GM19035 (cell line): ENCODE measurements around the gene SYS1.

Source experiments
- ATAC-seq: cut with Tn5 transposase; IDR thresholded peaks from one replicate; pipeline ENCODE4 v1.9.1; 2021; ENCODE audit not compliant: unreplicated experiment

SYS1 gene

DNA sequence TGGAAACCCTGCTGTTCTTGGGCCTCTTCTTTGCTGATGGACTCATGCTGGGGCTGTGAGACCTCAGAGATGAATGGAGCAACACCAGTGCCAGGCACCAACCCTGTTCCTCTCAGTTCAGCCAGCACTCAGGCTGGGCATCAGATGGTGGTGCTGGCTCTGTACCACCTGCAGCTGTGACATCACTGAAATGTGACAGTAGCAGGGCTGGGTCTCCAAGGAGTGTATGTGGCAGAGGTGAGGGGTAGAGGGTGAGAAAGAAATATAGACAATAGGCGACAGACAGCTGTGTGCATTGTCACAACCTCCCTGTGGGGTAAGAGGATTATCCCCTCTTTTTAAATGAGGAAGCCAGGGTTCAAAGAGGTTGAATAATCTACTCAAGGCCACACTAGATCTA is 15.2 kb downstream of the SYS1 start, which contains the start of gene TP53TG5:
Gene TP53TG5, minus strand, starts transcription at position 135 of the 400 bp plus-strand sequence. Its CDS starts 89 bp downstream, at position 46.
- ATAC-seq, result no peak

DNA sequence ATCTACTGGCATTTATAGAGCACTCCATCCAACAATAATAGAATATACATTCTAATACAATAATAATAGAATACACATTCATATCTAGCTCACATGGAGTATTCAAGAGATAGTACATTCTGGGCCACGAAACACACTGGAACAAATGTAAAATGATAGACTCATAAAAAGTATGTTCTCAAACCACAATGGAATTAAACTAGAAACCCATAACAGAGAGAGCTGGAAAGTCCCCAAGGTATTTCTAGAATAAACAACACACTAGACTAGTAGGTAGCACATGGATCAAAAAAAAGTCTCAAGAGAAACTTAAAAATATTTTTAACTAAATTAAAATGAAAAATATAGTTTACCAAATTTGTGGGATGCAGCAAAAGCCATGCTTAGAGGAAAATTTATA is 24.3 kb downstream of the SYS1 start:
- no peak for ATAC-seq

DNA sequence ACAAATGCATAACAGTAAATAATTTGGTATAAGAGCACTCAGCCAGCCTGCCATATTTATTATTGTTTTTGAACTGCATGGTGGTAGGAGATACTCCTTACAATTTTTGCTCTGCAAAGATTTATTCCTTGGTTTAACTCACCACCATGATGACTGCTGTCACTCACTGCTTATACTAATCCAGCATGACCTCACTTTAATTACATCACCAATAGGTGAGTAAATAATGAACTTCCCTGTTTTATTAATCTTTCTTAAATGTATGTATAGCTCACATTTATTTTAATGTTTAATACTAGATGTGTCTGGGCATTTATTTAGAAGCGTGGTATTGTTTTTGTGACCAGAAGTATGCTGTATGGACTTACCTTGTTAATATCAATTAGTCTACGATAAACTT is 28.0 kb downstream of the SYS1 start:
- ATAC-seq, result no peak

DNA sequence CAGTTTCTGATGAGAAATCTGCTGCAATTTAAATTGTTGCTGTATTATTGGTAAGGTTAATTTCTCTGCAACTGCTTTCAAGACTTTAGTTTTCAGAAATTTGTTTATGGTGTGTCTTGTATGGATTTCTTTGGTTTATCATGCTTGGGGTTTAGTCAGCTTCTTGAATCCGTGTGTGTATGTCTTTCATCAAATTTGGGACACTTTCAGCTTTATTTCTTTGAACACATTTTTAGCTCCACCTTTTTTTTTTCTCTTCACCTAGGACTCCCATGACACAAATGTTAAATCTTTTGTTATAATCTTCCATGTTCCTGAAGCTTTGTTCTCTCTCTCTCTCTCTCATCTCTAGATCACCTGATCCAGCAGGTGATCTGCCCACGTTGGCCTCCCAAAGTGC is 28.6 kb downstream of the SYS1 start:
- no peak for ATAC-seq

DNA sequence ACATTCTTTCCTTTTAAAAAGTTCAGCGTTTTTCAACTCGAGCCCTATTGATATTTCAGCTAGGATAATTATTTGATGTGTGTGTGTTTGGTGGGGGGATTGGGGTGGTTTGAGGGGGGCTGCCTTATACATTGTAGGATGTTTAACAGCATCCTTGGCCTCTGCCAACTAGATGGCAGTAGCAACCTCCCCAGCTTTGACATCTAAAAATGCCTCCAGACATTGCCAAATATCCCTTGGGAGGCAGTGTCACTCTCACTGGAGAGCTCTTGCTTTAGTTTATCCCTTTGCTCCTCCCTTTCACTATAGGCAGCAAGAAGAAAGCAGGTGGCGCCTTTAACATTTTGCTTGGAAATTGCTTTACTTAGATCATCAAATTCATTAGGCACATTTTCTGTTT is 29.8 kb downstream of the SYS1 start:
- ATAC-seq, result no peak

DNA sequence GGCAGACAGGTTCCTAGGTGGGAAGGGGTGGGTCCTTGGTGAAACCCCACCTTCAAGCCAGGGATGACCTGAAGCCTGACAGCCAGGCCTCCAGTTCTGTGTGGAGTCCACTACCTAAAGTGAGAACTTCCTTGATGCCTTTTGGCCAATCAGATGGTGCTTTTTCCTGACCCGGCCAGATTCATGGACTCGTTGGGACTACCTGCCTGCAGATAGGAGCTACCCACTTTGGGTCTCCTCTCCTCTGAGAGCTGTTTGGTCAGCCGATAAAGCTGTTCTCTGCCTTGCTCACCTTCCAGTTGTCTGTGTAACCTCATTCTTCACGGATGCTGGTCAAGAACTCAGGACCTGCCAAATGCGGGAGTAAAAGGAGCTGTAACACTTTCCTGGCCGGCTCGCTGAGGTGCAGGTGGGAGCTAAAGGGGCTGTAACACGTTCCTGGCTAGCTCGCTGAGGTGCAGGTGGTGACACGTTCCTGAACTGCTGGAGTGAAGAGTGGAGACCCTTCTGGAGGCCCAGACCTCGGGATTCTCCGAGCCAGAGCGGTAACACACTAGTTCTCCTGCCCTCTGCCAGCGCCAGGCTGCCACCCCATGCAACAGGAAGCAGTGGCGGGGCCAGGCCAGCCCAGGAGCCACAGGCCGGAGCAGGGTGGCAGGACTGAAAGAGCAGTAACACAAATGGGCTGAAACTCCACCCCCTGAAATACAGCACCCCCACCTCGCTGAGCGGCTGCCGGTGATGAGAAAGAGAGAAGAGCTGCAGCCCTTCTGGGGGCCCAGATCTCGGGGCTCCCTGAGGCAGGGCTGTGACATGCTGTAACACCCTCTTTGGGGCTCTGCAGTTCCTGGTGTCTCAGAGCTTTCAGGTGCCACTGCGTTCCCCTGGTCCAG is 31.5 kb downstream of the SYS1 start:
- ATAC-seq, result no peak

DNA sequence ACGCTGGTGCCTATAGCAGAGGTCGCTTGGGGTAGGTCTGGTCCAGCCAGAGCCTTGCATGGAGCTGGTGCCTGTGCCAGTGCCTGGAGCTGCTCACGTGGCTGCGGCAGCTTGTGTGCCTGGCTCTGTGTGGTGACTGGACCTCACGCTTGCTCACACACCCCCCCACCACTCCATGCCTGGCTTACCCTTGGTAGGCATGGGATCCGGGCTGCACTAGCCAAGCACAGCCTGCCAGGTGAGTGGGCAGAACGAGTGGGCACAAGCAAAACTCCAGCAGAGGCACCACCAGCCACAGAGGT is 32.1 kb downstream of the SYS1 start:
- no peak for ATAC-seq

DNA sequence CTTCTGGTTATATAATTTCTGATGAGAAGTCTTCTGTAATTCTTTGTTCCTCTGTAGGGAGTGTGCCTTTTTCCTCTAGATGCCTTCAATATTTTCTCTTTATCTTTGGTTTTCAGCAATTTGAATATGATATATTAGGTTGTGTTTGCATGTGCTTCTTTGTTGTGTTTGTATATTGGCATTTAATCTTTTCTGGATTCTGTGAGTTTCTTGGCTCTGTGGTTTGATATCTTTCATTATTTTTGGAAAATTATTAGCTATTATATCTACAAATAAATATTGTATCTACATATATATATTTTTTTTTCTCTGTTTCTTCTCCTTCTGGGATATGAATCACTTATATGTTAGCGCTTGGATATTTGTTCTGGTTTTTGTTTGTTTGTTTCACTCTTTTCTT is 36.1 kb downstream of the SYS1 start:
- no peak for ATAC-seq

DNA sequence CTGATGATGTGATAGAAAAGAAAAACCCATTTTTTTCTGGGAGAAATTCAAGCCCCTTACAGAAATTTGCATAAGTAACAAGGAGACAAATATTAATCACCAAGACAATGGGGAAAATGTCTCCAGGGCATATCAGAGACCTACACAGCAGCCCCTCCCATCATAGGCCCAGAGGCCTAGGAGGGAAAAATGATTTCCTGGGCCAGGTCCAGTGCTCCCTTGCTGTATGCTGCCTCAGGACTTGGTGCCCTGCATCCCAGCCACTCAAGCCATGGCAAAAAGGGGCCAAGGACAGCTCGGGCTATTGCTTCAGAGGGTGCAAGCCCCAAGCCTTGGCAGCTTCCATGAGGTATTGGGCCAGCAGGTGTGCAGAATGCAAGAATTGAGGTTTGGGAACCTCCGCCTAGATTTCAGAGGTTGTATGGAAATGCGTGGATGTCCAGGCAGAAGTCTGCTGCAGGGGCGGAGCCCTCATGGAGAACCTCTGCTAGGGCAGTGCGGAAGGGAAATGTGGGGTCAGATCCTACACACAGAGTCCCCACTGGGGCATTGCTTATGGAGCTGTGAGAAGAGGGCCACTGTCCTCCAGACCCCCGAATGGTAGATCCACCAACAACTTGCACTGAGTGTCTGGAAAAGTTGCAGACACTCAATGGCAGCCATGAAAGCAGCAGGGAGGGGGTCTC is 37.5 kb downstream of the SYS1 start:
- ATAC-seq, result no peak

DNA sequence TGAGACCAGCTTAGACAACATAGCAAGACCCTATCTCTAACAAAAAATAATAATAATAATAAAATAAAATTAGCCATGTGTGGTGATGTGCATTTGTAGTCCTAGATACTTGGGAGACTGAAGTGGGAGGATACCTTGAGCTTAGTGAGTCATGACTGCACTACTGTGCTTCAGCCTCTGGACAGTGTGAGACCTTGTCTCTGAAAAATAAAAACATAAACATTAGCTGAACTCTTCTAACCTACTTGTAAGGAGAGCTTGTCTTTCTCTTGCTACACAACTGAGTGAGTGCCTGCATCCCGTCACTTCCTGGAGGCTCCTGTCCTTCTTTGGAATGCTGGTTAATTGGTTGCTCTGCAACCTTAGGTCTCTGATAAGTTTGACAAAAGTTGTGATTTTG is 40.0 kb downstream of the SYS1 start:
- no peak for ATAC-seq

DNA sequence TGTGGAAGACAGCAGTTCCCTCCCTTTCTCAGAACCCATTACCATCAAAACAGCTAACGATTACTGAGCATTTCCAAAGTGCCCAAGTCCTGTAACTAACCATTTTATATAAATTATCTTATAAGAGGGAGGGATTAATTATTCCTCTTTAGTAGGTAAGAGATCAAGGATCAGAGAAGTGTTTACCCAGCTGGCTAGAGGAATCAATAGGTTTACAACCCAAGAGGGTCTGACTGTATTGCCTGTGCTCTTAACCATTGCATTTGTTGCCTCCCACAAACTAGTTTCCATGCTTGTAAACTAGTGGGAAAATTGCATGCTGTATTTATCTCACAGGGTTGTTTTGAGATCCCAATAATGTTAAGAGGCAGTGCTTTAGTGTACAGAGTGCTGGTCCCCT is 41.5 kb downstream of the SYS1 start:
- no peak for ATAC-seq

DNA sequence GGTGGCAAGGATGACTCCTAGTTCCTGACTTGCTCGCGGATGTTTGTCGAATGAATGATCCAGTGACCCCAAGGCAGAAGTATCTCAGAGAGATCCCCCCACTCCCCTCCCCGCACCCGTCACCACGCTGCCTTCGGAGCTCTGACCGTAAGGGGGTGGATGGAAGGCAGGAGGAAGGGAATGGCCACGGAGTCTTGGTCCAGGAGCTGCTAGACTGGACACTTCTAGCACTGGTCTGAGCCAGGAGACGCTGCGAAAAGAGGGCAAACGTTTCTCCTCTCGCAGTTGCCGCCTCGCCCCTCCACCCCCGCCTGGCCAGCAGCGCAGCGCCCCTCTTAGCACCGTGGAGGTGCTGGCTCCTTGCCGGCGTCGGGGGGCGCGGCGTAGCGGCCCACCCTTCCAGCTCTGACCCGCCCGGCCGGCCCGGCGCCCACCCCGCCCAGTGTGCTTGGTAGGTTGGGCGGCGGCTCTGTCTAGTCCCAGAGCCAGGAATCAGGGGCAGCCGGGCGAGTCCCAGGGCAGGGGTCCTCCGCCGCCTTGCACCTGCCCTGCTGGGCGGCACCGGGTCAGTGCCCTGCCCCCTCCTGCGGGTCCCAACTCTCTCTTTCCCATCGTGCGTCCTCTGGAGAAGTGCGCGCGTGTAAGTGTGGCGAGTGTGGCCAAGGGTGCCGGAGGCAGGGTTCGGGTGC is 42.8 kb downstream of the SYS1 start:
- ATAC-seq, result no peak

DNA sequence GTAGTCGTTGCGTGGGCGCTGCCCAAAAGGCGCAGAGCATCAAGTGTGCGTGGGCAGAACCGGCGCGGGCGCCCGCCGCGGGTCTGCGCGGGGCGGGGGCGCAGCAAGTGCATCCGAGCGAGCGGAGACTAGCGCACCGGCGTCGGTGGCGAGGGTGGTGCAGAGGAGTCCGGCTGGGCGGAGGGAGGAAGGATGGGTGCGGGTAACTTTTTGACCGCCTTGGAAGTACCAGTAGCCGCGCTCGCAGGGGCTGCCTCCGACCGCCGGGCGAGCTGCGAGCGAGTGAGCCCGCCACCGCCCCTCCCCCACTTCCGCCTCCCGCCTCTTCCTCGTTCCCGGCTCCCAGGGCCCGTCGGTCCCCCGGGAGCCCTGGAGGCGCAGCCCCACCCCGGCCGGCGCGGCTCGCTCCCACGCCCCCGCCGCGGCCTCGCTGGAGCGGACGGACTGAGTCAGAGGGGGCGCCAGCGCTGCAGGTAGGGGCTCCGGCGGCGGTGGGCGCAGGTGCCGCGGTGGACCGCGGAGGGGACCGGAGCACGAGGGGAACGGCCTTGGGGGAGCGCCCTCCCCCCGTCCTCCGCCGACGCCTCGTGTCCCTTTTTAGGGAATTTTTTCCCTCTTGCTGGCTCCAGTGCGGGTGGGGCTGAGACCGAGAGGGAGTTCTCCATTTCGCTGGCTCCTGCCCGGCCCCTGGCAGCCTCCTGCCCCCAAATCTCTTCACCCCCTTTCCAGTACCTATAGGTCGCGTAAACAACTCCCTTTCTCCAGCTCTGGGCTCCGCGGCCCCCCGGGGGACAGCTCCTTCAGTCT is 43.5 kb downstream of the SYS1 start:
- no peak for ATAC-seq

DNA sequence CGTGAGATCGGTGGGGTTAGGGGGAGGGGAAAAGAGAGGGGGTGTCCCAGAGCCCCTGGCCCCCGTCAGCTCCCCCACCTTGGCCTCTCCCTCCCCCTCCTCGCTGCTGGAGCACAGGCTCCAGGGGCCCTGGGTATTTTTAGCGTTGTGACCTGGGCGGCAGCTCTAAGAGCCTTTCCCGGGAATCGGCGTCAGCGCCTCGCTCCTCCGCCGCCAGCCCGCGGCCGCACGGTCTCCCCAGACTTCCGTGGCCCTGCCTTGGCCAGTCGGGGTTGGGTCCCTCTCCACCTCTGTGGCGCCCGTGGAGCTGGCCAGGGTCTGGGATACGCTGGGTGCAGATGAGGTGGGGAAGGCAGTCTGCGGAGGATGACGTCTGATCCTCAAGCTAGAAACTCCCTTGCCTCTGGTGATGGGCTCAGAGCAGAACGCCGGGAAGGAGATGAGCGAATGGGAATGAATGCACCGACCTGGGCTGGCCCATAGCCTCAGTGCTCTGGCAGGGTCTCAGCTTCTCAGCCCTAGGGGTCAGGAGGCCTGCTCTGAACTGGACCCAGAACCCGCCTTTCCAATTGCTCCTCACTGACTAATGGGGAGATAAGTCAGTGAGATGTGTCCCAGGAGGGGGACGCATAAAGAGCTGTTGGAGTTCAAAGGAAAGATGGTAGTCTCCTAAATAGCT is 44.2 kb downstream of the SYS1 start:
- ATAC-seq, result no peak

DNA sequence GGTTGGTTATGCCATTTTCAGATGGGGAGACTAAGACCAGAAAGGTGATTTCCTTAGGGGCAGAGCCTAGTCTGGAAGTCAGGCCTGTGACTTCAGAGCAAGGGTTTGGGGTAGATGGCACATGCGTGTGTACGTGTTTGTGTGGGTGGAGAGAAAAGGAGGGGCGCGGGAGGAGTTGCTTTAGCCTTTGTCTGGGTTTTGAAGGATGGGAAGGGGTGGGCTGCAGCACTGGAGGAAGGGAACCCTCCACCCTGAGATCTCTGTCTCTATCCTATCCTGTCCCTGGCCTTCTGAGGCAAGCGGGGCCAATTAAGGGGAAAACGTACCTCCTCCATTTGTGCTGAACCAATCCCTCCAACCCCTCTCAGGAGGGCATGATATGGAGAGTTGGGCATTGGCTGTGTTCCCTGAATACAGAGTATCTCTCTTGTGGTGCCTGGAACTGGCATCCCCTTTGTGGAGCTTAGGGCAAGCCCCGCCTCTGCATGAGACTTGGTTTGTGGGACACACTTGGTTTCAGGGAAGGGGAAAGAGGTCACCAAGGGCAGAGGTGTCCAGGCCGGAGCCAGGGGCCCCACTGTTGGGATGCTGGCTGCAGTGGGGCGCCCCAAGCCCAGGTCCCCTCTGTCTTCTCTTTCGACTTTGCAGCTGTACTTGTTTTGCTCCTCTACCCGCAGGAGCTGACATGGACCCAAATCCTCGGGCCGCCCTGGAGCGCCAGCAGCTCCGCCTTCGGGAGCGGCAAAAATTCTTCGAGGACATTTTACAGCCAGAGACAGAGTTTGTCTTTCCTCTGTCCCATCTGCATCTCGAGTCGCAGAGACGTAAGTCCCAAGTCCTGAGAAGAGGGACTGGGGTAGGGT is 45.1 kb downstream of the SYS1 start, which contains the start of gene DBNDD2:
Gene DBNDD2, plus strand, starts transcription at position 507 of the 863 bp plus-strand sequence. Its CDS starts 179 bp downstream, at position 686.
- ATAC-seq, result no peak

DNA sequence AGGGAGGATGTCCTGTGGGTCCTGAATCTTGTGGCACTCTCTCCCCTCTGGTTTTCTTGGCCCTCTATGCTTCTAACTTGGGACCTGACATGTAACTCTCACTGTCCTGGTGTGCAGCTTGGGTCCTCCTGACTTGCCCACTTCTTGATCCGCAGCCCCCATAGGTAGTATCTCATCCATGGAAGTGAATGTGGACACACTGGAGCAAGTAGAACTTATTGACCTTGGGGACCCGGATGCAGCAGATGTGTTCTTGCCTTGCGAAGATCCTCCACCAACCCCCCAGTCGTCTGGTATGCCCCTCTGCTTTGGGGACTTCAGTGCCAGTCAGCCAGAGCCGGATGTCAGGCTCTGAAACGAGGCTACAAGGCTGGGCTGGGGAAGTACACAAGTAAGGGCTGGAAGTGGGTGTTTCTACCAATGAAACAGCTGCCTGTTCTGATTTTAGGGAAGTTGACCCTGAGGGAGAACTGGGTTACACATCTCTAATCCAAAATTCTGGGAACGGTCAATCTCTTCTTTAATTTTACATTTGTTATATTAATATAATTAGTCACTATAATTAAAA is 45.8 kb downstream of the SYS1 start:
- no peak for ATAC-seq

DNA sequence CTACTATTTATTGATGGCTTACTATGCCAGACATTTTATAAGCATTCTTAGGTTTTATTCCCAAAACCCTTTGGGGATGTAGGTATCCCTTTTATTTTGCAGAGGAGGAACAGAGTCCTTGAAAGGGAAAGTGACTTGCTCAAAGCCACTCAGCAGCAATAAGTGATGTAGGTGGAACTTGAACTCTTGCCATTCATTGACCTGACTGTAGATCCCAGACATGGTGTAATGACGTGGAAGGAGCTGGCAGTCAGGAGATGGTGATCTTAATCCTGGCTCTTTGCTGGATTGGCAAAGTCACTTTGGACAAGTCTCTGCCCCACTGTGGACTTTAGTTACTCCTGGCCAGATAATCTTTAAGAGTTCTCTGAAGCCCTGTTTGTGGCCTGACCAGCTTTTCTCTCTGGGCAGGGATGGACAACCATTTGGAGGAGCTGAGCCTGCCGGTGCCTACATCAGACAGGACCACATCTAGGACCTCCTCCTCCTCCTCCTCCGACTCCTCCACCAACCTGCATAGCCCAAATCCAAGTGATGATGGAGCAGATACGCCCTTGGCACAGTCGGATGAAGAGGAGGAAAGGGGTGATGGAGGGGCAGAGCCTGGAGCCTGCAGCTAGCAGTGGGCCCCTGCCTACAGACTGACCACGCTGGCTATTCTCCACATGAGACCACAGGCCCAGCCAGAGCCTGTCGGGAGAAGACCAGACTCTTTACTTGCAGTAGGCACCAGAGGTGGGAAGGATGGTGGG is 46.7 kb downstream of the SYS1 start:
- no peak for ATAC-seq

DNA sequence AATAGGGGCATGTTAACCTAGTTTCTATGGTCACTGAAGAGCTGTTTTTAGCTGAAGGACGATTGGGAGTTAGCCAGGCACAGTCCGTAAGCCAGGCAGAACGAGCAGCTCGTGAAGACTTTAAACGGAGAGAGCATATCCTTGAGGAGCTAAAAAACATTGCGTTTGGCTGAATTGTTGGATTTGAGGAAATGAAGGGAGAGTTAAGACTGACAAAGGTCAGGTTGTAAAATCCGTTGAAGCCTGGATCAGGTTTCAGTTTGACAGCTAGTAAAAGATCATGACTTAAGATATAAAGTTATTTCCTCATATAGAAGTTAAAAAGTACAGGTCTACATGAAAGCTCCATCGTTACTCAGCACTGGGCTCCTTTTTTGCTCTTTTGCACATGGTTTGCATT is 47.9 kb downstream of the SYS1 start:
- ATAC-seq, result no peak
